Measurements from ENCODE around the gene NPLOC4. TPM values are rescaled to one million over a fixed set of nuclear protein-coding genes. Genes with fewer than 3 reads are reported as not detected.

Gene NPLOC4
- total and polyA plus RNA-seq, 2 of the 8 experiments (the other 6 are each of a cell fraction or from before 2014, with no cell fraction given) = 70.7 to 92.7 TPM

DNA sequence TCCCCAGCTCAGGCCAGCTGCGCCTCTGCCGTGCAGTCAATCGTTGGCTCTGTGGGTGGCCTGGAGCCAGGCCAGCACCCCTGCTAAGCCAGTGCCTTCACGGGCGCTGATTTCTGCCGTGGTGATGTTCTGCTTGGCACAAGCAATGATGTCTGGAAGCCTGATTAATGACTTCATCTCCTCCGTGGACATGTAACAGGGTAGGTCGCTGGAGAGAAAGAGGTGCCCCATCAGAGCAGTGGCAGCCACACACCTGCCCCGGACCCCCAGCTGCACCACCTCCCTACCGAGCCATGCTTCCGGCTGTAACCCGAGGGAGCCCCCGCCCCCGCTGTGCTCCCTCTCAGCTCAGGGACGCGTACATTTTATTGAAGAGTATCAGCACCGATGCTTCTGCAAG, 44.8 kb upstream of the NPLOC4 start:
- no peak overlapping the region for H3K27ac ChIP-seq (ENCODE audit: low read depth, low read length)
- no peak overlapping the region for H3K9ac ChIP-seq (replicated peaks in 1 of 4; ENCODE audit: extremely low read depth in 1 of 4, low read depth in 3 of 4, low read length in 3 of 4)
- no peak overlapping the region for H4K91ac ChIP-seq (replicated peaks; ENCODE audit: insufficient read length, low read length)
- WGBS, 2 experiments (ENCODE audit: extremely low coverage in 1 of 2, insufficient coverage in 1 of 2, insufficient read length in 1 of 2, insufficient replicate concordance in 2 of 2, low coverage in 1 of 2, low lambda C conversion rate in 2 of 2, missing lambda C conversion rate in 1 of 2) = 88% methylated on average over 17 of the region's 17 CpGs; no CpG with 5 or more reads in 1 of the 2 experiments
- H3K36me3 ChIP-seq (ENCODE audit: control insufficient read depth in 2 of 4, insufficient read depth in 4 of 4, low read length in 3 of 4) = peaks cover 2 to 8% (median 6%) of the 10 kb centered on the region in 4 experiments; a peak in 5 of 8 replicates
- H2BK120ac ChIP-seq (replicated peaks; ENCODE audit: low read depth, low read length) = no peak overlapping the region
- H3K18ac ChIP-seq (ENCODE audit: extremely low read depth, low read length) = no peak overlapping the region
- H2BK12ac ChIP-seq (ENCODE audit: low read depth, low read length) = no peak overlapping the region
- H3K9me3 ChIP-seq (ENCODE audit: insufficient read depth in 2 of 2, low read depth in 1 of 2, low read length in 1 of 2) = no peaks in the 10 kb centered on the region
- no peak overlapping the region for H2BK15ac ChIP-seq (ENCODE audit: low read length)
- H3K27me3 ChIP-seq (replicated peaks in 1 of 4; ENCODE audit: control insufficient read depth in 3 of 4, extremely low read depth in 1 of 4, insufficient read depth in 3 of 4, low read length in 3 of 4) = no peaks in the 10 kb centered on the region; a peak in 1 of 7 replicates
- TF ChIP-seq FOSL1 (IDR thresholded peaks at IDR 0.05; ENCODE audit: insufficient read depth, low read depth, low read length) = no peak
- TF ChIP-seq KDM1A (IDR thresholded peaks at IDR 0.05; ENCODE audit: borderline replicate concordance, low read length) = no peak
- TF ChIP-seq CREB1 (IDR thresholded peaks at IDR 0.05) = no peak
- H4K20me1 ChIP-seq (replicated peaks in 1 of 2; ENCODE audit: control insufficient read depth in 1 of 2, insufficient read depth in 2 of 2, low read length in 2 of 2) = peaks cover 0 to 22% of the 10 kb centered on the region in 2 experiments
- no peak overlapping the region for H3K14ac ChIP-seq (ENCODE audit: insufficient read length)
- H3K23ac ChIP-seq (ENCODE audit: insufficient read length) = no peak overlapping the region
- no peak overlapping the region for H2BK20ac ChIP-seq (ENCODE audit: low read length)
- no peak for DNase-seq (ENCODE audit: low read depth in 1 of 2, low spot score in 2 of 2)
- no peak overlapping the region for H3K4ac ChIP-seq (replicated peaks; ENCODE audit: insufficient read length, low read depth, low read length)
- ChIA-PET POLR2A (ENCODE audit: partially characterized antibody) (interaction anchor here (0.6 to 28.4 kb wide), 5 partner anchors 11 to 45 kb away, joined by 4 to 436 read pairs (median 8); partner anchors contain the start of genes MRPL12, NPLOC4, SLC25A10 and TSPAN10), CTCF (ENCODE audit: partially characterized antibody) (interaction anchor here (2.2 kb wide), 1 partner anchor 12 kb away, joined by 10 read pairs; no protein-coding TSS in a partner anchor)
- FAIRE-seq = no peak
- no peak overlapping the region; a peak in 1 of 4 replicates for H3K4me2 ChIP-seq (ENCODE audit: insufficient read depth in 1 of 2, low read depth in 2 of 2, low read length in 2 of 2)
- peaks cover 15% of the 10 kb centered on the region for H3K79me1 ChIP-seq (ENCODE audit: low read depth, low read length)
- no peak overlapping the region for H3K4me3 ChIP-seq (ENCODE audit: extremely low read depth in 1 of 4, insufficient read depth in 2 of 4, low read depth in 3 of 4, low read length in 4 of 4)
- no peak overlapping the region for H2AK5ac ChIP-seq (ENCODE audit: low read depth, low read length)
- peaks cover 3 to 14% (median 7%) of the 10 kb centered on the region in 4 experiments; a peak in 6 of 7 replicates for H3K4me1 ChIP-seq (replicated peaks in 1 of 4; ENCODE audit: control insufficient read depth in 3 of 4, insufficient read depth in 4 of 4, low read length in 3 of 4)
- no peak overlapping the region for H4K8ac ChIP-seq (ENCODE audit: extremely low read depth, insufficient read depth, low read length)
- no peak overlapping the region for H2AFZ ChIP-seq (ENCODE audit: low read length)
- no peak overlapping the region for H4K5ac ChIP-seq (ENCODE audit: insufficient read length, low read depth, low read length)
- no peak overlapping the region for H3K56ac ChIP-seq (replicated peaks; ENCODE audit: insufficient read length, low read depth, low read length)
- no peak overlapping the region for H2BK5ac ChIP-seq (ENCODE audit: low read depth, low read length)
- H3K79me2 ChIP-seq (ENCODE audit: control insufficient read depth in 1 of 2, insufficient read depth in 2 of 2, low read length in 2 of 2) = peaks cover 4 to 39% of the 10 kb centered on the region in 2 experiments; a peak in 3 of 4 replicates
- H3K23me2 ChIP-seq (ENCODE audit: low read depth, low read length) = peaks cover 12% of the 10 kb centered on the region

Data from H1 (cell line).